ENCODE measurements around the gene PRKCE. TPM values are rescaled to one million over a fixed set of nuclear protein-coding genes. Genes with fewer than 3 reads are reported as not detected.

PRKCE gene
- total RNA-seq, 6 experiments from 2014 or later: 5.2 to 18.8 (median 11.0) TPM

GRCh38 chr2:45938649-45939511 is 287.4 kb downstream of the PRKCE start:
- peak; percentile 83 to 90 (median 87) for ATAC-seq
- peaks cover 0 to 20% (median 9%) of the 10 kb centered on the region in 4 donors for H3K4me1 ChIP-seq
- peak overlapping the region in 2 of 3 donors; percentile 4 to 35 for H3K27ac ChIP-seq
- intact Hi-C loops (cut with DNase I): loop anchor here (5.0 kb wide), 1 partner anchor 297 kb away; no protein-coding TSS in a partner anchor
- DNase-seq: peak; percentile 78 to 80 (median 79)
- WGBS (ENCODE audit: insufficient coverage, low coverage, low lambda C conversion rate, missing lambda C conversion rate): 47% methylated on average over 8 of the region's 13 CpGs
- H3K36me3 ChIP-seq: no peaks in the 10 kb centered on the region
- no peaks in the 10 kb centered on the region for H3K27me3 ChIP-seq
- H3K4me3 ChIP-seq: no peak overlapping the region
- TF ChIP-seq CTCF (IDR thresholded peaks at IDR 0.05) (peak in 1 of 4 donors; percentile 5), POLR2A (IDR thresholded peaks at IDR 0.05) (no peak)
- H3K9me3 ChIP-seq: no peaks in the 10 kb centered on the region

GRCh38 chr2:45941531-45942236 is 290.2 kb downstream of the PRKCE start:
- intact Hi-C loops (cut with DNase I): no loop called here
- Histone ChIP-seq H3K27me3 (no peaks in the 10 kb centered on the region), H3K36me3 (no peaks in the 10 kb centered on the region), H3K9me3 (no peaks in the 10 kb centered on the region), H3K27ac (no peak overlapping the region), H3K4me3 (no peak overlapping the region), H3K4me1 (peaks cover 0 to 20% (median 9%) of the 10 kb centered on the region in 4 donors)
- ATAC-seq: no peak
- DNase-seq: no peak
- TF ChIP-seq CTCF (IDR thresholded peaks at IDR 0.05) (no peak), POLR2A (IDR thresholded peaks at IDR 0.05) (no peak)
- 82% methylated on average over 4 of the region's 6 CpGs for WGBS (ENCODE audit: insufficient coverage, low coverage, low lambda C conversion rate, missing lambda C conversion rate)

GRCh38 chr2:45942237-45942738 is 290.8 kb downstream of the PRKCE start:
- Histone ChIP-seq H3K27ac (no peak overlapping the region), H3K4me1 (peaks cover 0 to 20% (median 9%) of the 10 kb centered on the region in 4 donors), H3K4me3 (no peak overlapping the region), H3K27me3 (no peaks in the 10 kb centered on the region), H3K9me3 (no peaks in the 10 kb centered on the region), H3K36me3 (no peaks in the 10 kb centered on the region)
- no peak for ATAC-seq
- 83% methylated on average over 9 of the region's 9 CpGs for WGBS (ENCODE audit: insufficient coverage, low coverage, low lambda C conversion rate, missing lambda C conversion rate)
- DNase-seq: no peak
- no peak for TF ChIP-seq CTCF (IDR thresholded peaks at IDR 0.05)
- TF ChIP-seq POLR2A (IDR thresholded peaks at IDR 0.05): no peak
- intact Hi-C loops (cut with DNase I): no loop called here

- no peak for ATAC-seq
- 77% methylated on average over 14 of the region's 14 CpGs for WGBS (ENCODE audit: insufficient coverage, low coverage, low lambda C conversion rate, missing lambda C conversion rate)
- intact Hi-C loops (cut with DNase I): no loop called here
- H3K27ac ChIP-seq: no peak overlapping the region
- no peaks in the 10 kb centered on the region for H3K36me3 ChIP-seq
- TF ChIP-seq POLR2A (IDR thresholded peaks at IDR 0.05) (no peak), CTCF (IDR thresholded peaks at IDR 0.05) (no peak)
- peaks cover 0 to 12% (median 5%) of the 10 kb centered on the region in 4 donors for H3K4me1 ChIP-seq
- H3K9me3 ChIP-seq: no peaks in the 10 kb centered on the region
- no peaks in the 10 kb centered on the region for H3K27me3 ChIP-seq
- H3K4me3 ChIP-seq: no peak overlapping the region
- no peak for DNase-seq
Measured at GRCh38 chr2:45943219-45944044, 292.0 kb downstream of the PRKCE start.
